Measurements from ENCODE around the gene SPNS2.

DNA sequence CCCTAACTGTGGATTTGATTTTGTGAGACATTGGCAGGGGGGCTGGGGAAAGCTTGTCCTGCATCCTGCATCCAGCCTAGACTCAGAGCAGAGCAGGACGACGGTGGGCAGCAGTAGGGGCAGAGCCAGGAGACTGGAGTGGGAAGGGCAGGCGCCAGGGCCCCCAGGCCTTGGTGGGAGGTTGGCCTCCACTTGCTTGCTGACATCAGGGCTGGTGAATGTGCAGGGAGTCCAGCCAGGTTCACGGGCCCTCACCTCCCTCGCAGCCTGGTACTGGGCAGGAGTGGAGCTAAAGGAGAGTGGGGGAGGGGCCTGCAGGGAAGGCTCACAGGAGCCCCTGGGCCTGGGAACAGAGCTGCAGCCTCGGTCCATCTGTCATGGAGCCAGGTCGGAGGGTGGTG is 83.4 kb downstream of the SPNS2 start:
- TF ChIP-seq, protein P1, sequence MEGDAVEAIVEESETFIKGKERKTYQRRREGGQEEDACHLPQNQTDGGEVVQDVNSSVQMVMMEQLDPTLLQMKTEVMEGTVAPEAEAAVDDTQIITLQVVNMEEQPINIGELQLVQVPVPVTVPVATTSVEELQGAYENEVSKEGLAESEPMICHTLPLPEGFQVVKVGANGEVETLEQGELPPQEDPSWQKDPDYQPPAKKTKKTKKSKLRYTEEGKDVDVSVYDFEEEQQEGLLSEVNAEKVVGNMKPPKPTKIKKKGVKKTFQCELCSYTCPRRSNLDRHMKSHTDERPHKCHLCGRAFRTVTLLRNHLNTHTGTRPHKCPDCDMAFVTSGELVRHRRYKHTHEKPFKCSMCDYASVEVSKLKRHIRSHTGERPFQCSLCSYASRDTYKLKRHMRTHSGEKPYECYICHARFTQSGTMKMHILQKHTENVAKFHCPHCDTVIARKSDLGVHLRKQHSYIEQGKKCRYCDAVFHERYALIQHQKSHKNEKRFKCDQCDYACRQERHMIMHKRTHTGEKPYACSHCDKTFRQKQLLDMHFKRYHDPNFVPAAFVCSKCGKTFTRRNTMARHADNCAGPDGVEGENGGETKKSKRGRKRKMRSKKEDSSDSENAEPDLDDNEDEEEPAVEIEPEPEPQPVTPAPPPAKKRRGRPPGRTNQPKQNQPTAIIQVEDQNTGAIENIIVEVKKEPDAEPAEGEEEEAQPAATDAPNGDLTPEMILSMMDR (IDR thresholded peaks at IDR 0.05) = no peak
- no peak for TF ChIP-seq NFIC (IDR thresholded peaks at IDR 0.05; ENCODE audit: borderline replicate concordance)
- no peak for TF ChIP-seq NRF1 (IDR thresholded peaks at IDR 0.05; ENCODE audit: low read depth, low read length)
- TF ChIP-seq SIN3A (IDR thresholded peaks at IDR 0.05; ENCODE audit: borderline replicate concordance, low read depth, low read length) = no peak
- no peak for TF ChIP-seq POLR2AphosphoS5 (IDR thresholded peaks at IDR 0.05; ENCODE audit: low read depth, low read length)
- TF ChIP-seq, protein P2, sequence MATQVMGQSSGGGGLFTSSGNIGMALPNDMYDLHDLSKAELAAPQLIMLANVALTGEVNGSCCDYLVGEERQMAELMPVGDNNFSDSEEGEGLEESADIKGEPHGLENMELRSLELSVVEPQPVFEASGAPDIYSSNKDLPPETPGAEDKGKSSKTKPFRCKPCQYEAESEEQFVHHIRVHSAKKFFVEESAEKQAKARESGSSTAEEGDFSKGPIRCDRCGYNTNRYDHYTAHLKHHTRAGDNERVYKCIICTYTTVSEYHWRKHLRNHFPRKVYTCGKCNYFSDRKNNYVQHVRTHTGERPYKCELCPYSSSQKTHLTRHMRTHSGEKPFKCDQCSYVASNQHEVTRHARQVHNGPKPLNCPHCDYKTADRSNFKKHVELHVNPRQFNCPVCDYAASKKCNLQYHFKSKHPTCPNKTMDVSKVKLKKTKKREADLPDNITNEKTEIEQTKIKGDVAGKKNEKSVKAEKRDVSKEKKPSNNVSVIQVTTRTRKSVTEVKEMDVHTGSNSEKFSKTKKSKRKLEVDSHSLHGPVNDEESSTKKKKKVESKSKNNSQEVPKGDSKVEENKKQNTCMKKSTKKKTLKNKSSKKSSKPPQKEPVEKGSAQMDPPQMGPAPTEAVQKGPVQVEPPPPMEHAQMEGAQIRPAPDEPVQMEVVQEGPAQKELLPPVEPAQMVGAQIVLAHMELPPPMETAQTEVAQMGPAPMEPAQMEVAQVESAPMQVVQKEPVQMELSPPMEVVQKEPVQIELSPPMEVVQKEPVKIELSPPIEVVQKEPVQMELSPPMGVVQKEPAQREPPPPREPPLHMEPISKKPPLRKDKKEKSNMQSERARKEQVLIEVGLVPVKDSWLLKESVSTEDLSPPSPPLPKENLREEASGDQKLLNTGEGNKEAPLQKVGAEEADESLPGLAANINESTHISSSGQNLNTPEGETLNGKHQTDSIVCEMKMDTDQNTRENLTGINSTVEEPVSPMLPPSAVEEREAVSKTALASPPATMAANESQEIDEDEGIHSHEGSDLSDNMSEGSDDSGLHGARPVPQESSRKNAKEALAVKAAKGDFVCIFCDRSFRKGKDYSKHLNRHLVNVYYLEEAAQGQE (IDR thresholded peaks at IDR 0.05; ENCODE audit: low read depth, low read length) = no peak
- TF ChIP-seq RFX5 (IDR thresholded peaks at IDR 0.05; ENCODE audit: low read length) = no peak

Measured in SK-N-SH (cell line).